ENCODE results near the gene TCF4. TPM values are rescaled to one million over a fixed set of nuclear protein-coding genes. Genes with fewer than 3 reads are reported as not detected.

Gene TCF4
- total and polyA plus RNA-seq, 4 donors = 4.3 to 15.3 (median 11.5) TPM

- Histone ChIP-seq H3K9ac (ENCODE audit: low read depth in 1 of 2, low read length in 2 of 2) (no peak overlapping the region), H3K36me3 (ENCODE audit: control insufficient read depth in 4 of 4, insufficient read depth in 3 of 4, low read depth in 1 of 4, low read length in 3 of 4) (no peaks in the 10 kb centered on the region), H3K4me1 (ENCODE audit: control insufficient read depth in 4 of 4, insufficient read depth in 4 of 4, low read length in 3 of 4) (no peaks in the 10 kb centered on the region), H3K27me3 (ENCODE audit: control insufficient read depth in 4 of 4, insufficient read depth in 4 of 4, low read length in 3 of 4) (no peaks in the 10 kb centered on the region), H3K27ac (ENCODE audit: low read depth in 1 of 2, low read length in 2 of 2) (no peak overlapping the region), H3K9me3 (ENCODE audit: control insufficient read depth in 4 of 4, low read length in 3 of 4) (no peaks in the 10 kb centered on the region), H3K4me3 (ENCODE audit: low read depth in 1 of 3, low read length in 3 of 3) (no peak overlapping the region)
- 73% methylated on average over 2 of the region's 2 CpGs for WGBS
- DNase-seq (ENCODE audit: low spot score) = no peak
- TF ChIP-seq YY1 (IDR thresholded peaks at IDR 0.05) = no peak
- TF ChIP-seq SP1 (IDR thresholded peaks at IDR 0.05) = no peak
- TF ChIP-seq ZBTB33 (IDR thresholded peaks at IDR 0.05) = no peak
- no peak for TF ChIP-seq FOXA1 (IDR thresholded peaks at IDR 0.05)
- no peak for TF ChIP-seq JUND (IDR thresholded peaks at IDR 0.05)
- TF ChIP-seq TAF1 (conservative IDR thresholded peaks at IDR 0.05) = no peak
- TF ChIP-seq EGR1 (IDR thresholded peaks at IDR 0.05; ENCODE audit: low read depth in 2 of 2) = no peak
- TF ChIP-seq FOXA2 (IDR thresholded peaks at IDR 0.05) = no peak
- no peak for TF ChIP-seq HNF4A (conservative IDR thresholded peaks at IDR 0.05)
- TF ChIP-seq MAX (IDR thresholded peaks at IDR 0.05) = no peak
- TF ChIP-seq GABPA (IDR thresholded peaks at IDR 0.05 in 1 of 2, conservative IDR thresholded peaks at IDR 0.05 in 1 of 2) = no peak
These were observed 103.2 kb downstream of the TCF4 start for GRCh38 chr18:55484773-55485172.

GRCh38 chr18:55483266-55483871 lies 104.6 kb downstream of the TCF4 start:
- Histone ChIP-seq H3K9ac (ENCODE audit: low read depth in 1 of 2, low read length in 2 of 2) (no peak overlapping the region), H3K4me1 (ENCODE audit: control insufficient read depth in 4 of 4, insufficient read depth in 4 of 4, low read length in 3 of 4) (no peaks in the 10 kb centered on the region), H3K27me3 (ENCODE audit: control insufficient read depth in 4 of 4, insufficient read depth in 4 of 4, low read length in 3 of 4) (no peaks in the 10 kb centered on the region), H3K4me3 (ENCODE audit: low read depth in 1 of 3, low read length in 3 of 3) (no peak overlapping the region), H3K36me3 (ENCODE audit: control insufficient read depth in 4 of 4, insufficient read depth in 3 of 4, low read depth in 1 of 4, low read length in 3 of 4) (no peaks in the 10 kb centered on the region), H3K9me3 (ENCODE audit: control insufficient read depth in 4 of 4, low read length in 3 of 4) (no peaks in the 10 kb centered on the region), H3K27ac (ENCODE audit: low read depth in 1 of 2, low read length in 2 of 2) (no peak overlapping the region)
- no peak for DNase-seq (ENCODE audit: low spot score)
- WGBS = 89% methylated on average over 2 of the region's 2 CpGs
- TF ChIP-seq GABPA (IDR thresholded peaks at IDR 0.05 in 1 of 2, conservative IDR thresholded peaks at IDR 0.05 in 1 of 2) = no peak
- TF ChIP-seq HNF4G (IDR thresholded peaks at IDR 0.05) = no peak
- TF ChIP-seq NR2F2 (IDR thresholded peaks at IDR 0.05) = no peak
- TF ChIP-seq CTCF (IDR thresholded peaks at IDR 0.05; ENCODE audit: low read depth, low read length, missing input control) = no peak
- no peak for TF ChIP-seq RXRA (IDR thresholded peaks at IDR 0.05)
- no peak for TF ChIP-seq HNF4A (conservative IDR thresholded peaks at IDR 0.05)
- no peak for TF ChIP-seq JUND (IDR thresholded peaks at IDR 0.05)
- TF ChIP-seq ATF3 (IDR thresholded peaks at IDR 0.05) = no peak
- no peak for TF ChIP-seq FOXA1 (IDR thresholded peaks at IDR 0.05)
- TF ChIP-seq ZBTB33 (IDR thresholded peaks at IDR 0.05) = no peak
- TF ChIP-seq SP1 (IDR thresholded peaks at IDR 0.05) = no peak
- TF ChIP-seq REST (IDR thresholded peaks at IDR 0.05) = no peak
- no peak for TF ChIP-seq EGR1 (IDR thresholded peaks at IDR 0.05; ENCODE audit: low read depth in 2 of 2)
- TF ChIP-seq FOXA2 (IDR thresholded peaks at IDR 0.05) = no peak
- TF ChIP-seq RAD21 (IDR thresholded peaks at IDR 0.05) = no peak
- TF ChIP-seq MAX (IDR thresholded peaks at IDR 0.05) = no peak
- TF ChIP-seq TAF1 (conservative IDR thresholded peaks at IDR 0.05) = no peak
- TF ChIP-seq YY1 (IDR thresholded peaks at IDR 0.05) = no peak
